Mucosa of stomach (tissue), 1 donor: Measurements from ENCODE around the gene RERG.
"Not testable (repeated sequence)": the region's sequence is repeated elsewhere in the genome, so short reads cannot be mapped to it uniquely, and the experiment has no call there.

ENCODE experiments used
- H3K27me3 ChIP-seq: one replicate; pipeline ENCODE4 v1.7.0; 2013; ENCODE audit warnings: mild to moderate bottlenecking, low read length; ENCODE audit not compliant: control insufficient read depth, insufficient read depth
- H3K36me3 ChIP-seq: one replicate; pipeline ENCODE4 v1.7.0; 2013; ENCODE audit warnings: low read length; ENCODE audit not compliant: control insufficient read depth, insufficient read depth
- H3K4me1 ChIP-seq: one replicate; pipeline ENCODE4 v1.7.0; 2013; ENCODE audit warnings: mild to moderate bottlenecking, low read length; ENCODE audit not compliant: control insufficient read depth, insufficient read depth
- H3K4me3 ChIP-seq: one replicate; pipeline ENCODE4 v1.7.0; 2013; ENCODE audit warnings: low read length
- H3K9ac ChIP-seq: one replicate; pipeline ENCODE4 v1.7.0; 2013; ENCODE audit warnings: mild to moderate bottlenecking, low read length, moderate library complexity
- H3K9me3 ChIP-seq: one replicate; pipeline ENCODE4 v1.7.0; 2013; ENCODE audit warnings: mild to moderate bottlenecking, low read length, moderate library complexity; ENCODE audit not compliant: control insufficient read depth
- donor health status: Pancreatic carcinoma.

RERG gene

GRCh38 chr12:15115434-15115833 lies 105.8 kb downstream of the RERG start:
- no peaks in the 10 kb centered on the region for H3K4me1 ChIP-seq

GRCh38 chr12:15114501-15114900 lies 106.7 kb downstream of the RERG start:
- H3K27me3 ChIP-seq: no peaks in the 10 kb centered on the region
- H3K9ac ChIP-seq: no peak overlapping the region
- H3K36me3 ChIP-seq: no peaks in the 10 kb centered on the region
- no peaks in the 10 kb centered on the region for H3K9me3 ChIP-seq
- no peaks in the 10 kb centered on the region for H3K4me1 ChIP-seq
- no peak overlapping the region for H3K4me3 ChIP-seq

More at GRCh38 chr12:15115434-15115833, 105.8 kb downstream of the RERG start:
- Histone ChIP-seq H3K9ac (no peak overlapping the region), H3K9me3 (no peaks in the 10 kb centered on the region), H3K36me3 (no peaks in the 10 kb centered on the region), H3K4me3 (no peak overlapping the region), H3K27me3 (no peaks in the 10 kb centered on the region)

- H3K36me3 ChIP-seq: no peaks in the 10 kb centered on the region
- H3K27me3 ChIP-seq: no peaks in the 10 kb centered on the region
- no peak overlapping the region for H3K4me3 ChIP-seq
- no peaks in the 10 kb centered on the region for H3K9me3 ChIP-seq
- no peaks in the 10 kb centered on the region for H3K4me1 ChIP-seq
- no peak overlapping the region for H3K9ac ChIP-seq
Measured at GRCh38 chr12:15092826-15093225, 128.4 kb downstream of the RERG start.

GRCh38 chr12:15090441-15090840 lies 130.8 kb downstream of the RERG start:
- Histone ChIP-seq H3K27me3 (no peaks in the 10 kb centered on the region), H3K9me3 (no peaks in the 10 kb centered on the region)

GRCh38 chr12:15088105-15088504 lies 133.1 kb downstream of the RERG start:
- no peak overlapping the region for H3K9ac ChIP-seq
- no peaks in the 10 kb centered on the region for H3K36me3 ChIP-seq
- no peak overlapping the region for H3K4me3 ChIP-seq
- H3K27me3 ChIP-seq: no peaks in the 10 kb centered on the region
- no peaks in the 10 kb centered on the region for H3K9me3 ChIP-seq
- no peaks in the 10 kb centered on the region for H3K4me1 ChIP-seq

More at GRCh38 chr12:15090441-15090840, 130.8 kb downstream of the RERG start:
- H3K9ac ChIP-seq: no peak overlapping the region
- no peak overlapping the region for H3K4me3 ChIP-seq
- no peaks in the 10 kb centered on the region for H3K4me1 ChIP-seq
- no peaks in the 10 kb centered on the region for H3K36me3 ChIP-seq

- H3K27me3 ChIP-seq, H3K9me3 ChIP-seq, H3K4me3 ChIP-seq, H3K36me3 ChIP-seq, H3K4me1 ChIP-seq, H3K9ac ChIP-seq: not testable (repeated sequence)
Measured at GRCh38 chr12:15077751-15078150, 143.5 kb downstream of the RERG start.

- Histone ChIP-seq H3K9ac (no peak overlapping the region), H3K4me3 (no peak overlapping the region), H3K36me3 (no peaks in the 10 kb centered on the region), H3K9me3 (no peaks in the 10 kb centered on the region), H3K4me1 (no peaks in the 10 kb centered on the region), H3K27me3 (no peaks in the 10 kb centered on the region)
Measured at GRCh38 chr12:15074351-15074750, 146.9 kb downstream of the RERG start.

- H3K4me3 ChIP-seq: no peak overlapping the region
- H3K27me3 ChIP-seq: no peaks in the 10 kb centered on the region
- no peaks in the 10 kb centered on the region for H3K4me1 ChIP-seq
- H3K9me3 ChIP-seq: no peaks in the 10 kb centered on the region
- no peaks in the 10 kb centered on the region for H3K36me3 ChIP-seq
- H3K9ac ChIP-seq: no peak overlapping the region
Measured at GRCh38 chr12:15059123-15059522, 162.1 kb downstream of the RERG start.
